Loucy (cell line): ENCODE measurements around the gene RSRC1.

Experiments
- EZH2phosphoT487 ChIP-seq: fragments of 200-600 bp; IDR thresholded peaks from 2 replicates; pipeline ENCODE4 v1.6.1; 2018; ENCODE audit warnings: antibody characterized with exemption, mild to moderate bottlenecking, moderate library complexity, borderline replicate concordance
- TF ChIP-seq, protein P1 (sequence below): fragments of 200-600 bp; sonication (generic); conservative IDR thresholded peaks from 2 replicates; pipeline ENCODE4 v1.5.1; 2014; ENCODE audit warnings: mild to moderate bottlenecking, antibody characterized with exemption, low read length

DNA sequence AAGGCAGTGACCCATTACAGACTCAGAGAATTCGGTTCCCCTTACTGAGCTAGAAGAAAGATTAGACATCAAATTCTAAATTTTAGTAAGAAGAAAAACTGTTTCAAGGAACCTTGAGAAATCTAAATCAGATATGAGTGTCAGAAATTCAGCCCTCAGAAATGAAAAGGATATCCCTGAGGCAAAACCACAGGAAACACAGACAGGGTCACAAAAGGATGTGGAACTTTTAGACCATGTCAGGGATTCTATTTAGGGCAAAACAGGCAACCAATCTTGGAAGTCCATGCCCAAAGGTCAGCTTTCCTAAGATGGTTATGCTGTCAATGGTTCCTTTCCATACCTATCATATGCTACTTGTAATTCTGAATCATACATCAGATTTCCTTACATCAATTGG lies 35.3 kb upstream of the RSRC1 start:
- no peak for TF ChIP-seq EZH2phosphoT487
- TF ChIP-seq, protein P1, sequence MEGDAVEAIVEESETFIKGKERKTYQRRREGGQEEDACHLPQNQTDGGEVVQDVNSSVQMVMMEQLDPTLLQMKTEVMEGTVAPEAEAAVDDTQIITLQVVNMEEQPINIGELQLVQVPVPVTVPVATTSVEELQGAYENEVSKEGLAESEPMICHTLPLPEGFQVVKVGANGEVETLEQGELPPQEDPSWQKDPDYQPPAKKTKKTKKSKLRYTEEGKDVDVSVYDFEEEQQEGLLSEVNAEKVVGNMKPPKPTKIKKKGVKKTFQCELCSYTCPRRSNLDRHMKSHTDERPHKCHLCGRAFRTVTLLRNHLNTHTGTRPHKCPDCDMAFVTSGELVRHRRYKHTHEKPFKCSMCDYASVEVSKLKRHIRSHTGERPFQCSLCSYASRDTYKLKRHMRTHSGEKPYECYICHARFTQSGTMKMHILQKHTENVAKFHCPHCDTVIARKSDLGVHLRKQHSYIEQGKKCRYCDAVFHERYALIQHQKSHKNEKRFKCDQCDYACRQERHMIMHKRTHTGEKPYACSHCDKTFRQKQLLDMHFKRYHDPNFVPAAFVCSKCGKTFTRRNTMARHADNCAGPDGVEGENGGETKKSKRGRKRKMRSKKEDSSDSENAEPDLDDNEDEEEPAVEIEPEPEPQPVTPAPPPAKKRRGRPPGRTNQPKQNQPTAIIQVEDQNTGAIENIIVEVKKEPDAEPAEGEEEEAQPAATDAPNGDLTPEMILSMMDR, result no peak
